NCI-H2081 treated with DMSO at 0.1 percent for 48 hours (cell line): ENCODE results near the gene PCDHGA8.
"Not testable (repeated sequence)": the region's sequence is repeated elsewhere in the genome, so short reads cannot be mapped to it uniquely, and the experiment has no call there.

ENCODE experiments used
- DNase-seq: peaks from one replicate; lab custom pipeline; 2025; lab: John Stamatoyannopoulos, UW

PCDHGA8 gene

GRCh38 chr5:141392429-141393198 is at the start of gene PCDHGA8:
Gene PCDHGA8, plus strand, starts transcription at chr5:141392633. Its CDS starts 181 bp downstream, at chr5:141392814.
- no peak for DNase-seq

GRCh38 chr5:141342773-141343172 is 49.7 kb upstream of the PCDHGA8 start:
- no peak for DNase-seq

GRCh38 chr5:141343242-141343952 is 49.0 kb upstream of the PCDHGA8 start, which contains the start of gene PCDHGA3:
Gene PCDHGA3, plus strand, starts transcription at chr5:141343829. Its CDS starts 205 bp downstream, at chr5:141344034.
- no peak for DNase-seq

- no peak for DNase-seq
Observed at GRCh38 chr5:141343953-141344463, 48.4 kb upstream of the PCDHGA8 start.

GRCh38 chr5:141345327-141345726 is 47.1 kb upstream of the PCDHGA8 start:
- DNase-seq, result no peak

- DNase-seq, result not testable (repeated sequence)
Observed at GRCh38 chr5:141346017-141346416, 46.4 kb upstream of the PCDHGA8 start.

GRCh38 chr5:141349917-141350619 is 42.4 kb upstream of the PCDHGA8 start, which contains the start of gene PCDHGB1:
Gene PCDHGB1, plus strand, starts transcription at chr5:141350099. Its CDS starts 162 bp downstream, at chr5:141350261.
- DNase-seq, result peak; percentile 64

- no peak for DNase-seq
Observed at GRCh38 chr5:141351591-141351990, 40.8 kb upstream of the PCDHGA8 start.

- no peak for DNase-seq
Observed at GRCh38 chr5:141354900-141355469, 37.4 kb upstream of the PCDHGA8 start, which contains the start of gene PCDHGA4. Gene PCDHGA4, plus strand, starts transcription at chr5:141355021. Its CDS starts 87 bp downstream, at chr5:141355108.

GRCh38 chr5:141355641-141356040 is 36.8 kb upstream of the PCDHGA8 start:
- DNase-seq, result no peak

- DNase-seq, result no peak
Observed at GRCh38 chr5:141356133-141356532, 36.3 kb upstream of the PCDHGA8 start.

- no peak for DNase-seq
Observed at GRCh38 chr5:141356950-141357349, 35.5 kb upstream of the PCDHGA8 start.

GRCh38 chr5:141359790-141360426 is 32.5 kb upstream of the PCDHGA8 start, which contains the start of gene PCDHGB2:
Gene PCDHGB2, plus strand, starts transcription at chr5:141359994. Its CDS starts 142 bp downstream, at chr5:141360136.
- DNase-seq, result no peak

GRCh38 chr5:141360685-141361084 is 31.7 kb upstream of the PCDHGA8 start:
- DNase-seq, result no peak

GRCh38 chr5:141362719-141363118 is 29.7 kb upstream of the PCDHGA8 start:
- no peak for DNase-seq

- DNase-seq, result no peak
Observed at GRCh38 chr5:141363952-141364660, 28.3 kb upstream of the PCDHGA8 start, which contains the start of gene PCDHGA5. Gene PCDHGA5, plus strand, starts transcription at chr5:141364162. Its CDS starts 169 bp downstream, at chr5:141364331.

- no peak for DNase-seq
Observed at GRCh38 chr5:141366016-141366896, 26.2 kb upstream of the PCDHGA8 start.

GRCh38 chr5:141369994-141370848 is 22.2 kb upstream of the PCDHGA8 start, which contains the start of gene PCDHGB3:
Gene PCDHGB3, plus strand, starts transcription at chr5:141370242. Its CDS starts 153 bp downstream, at chr5:141370395.
- DNase-seq, result no peak
